GM06990 (cell line): ENCODE data around the gene CNTNAP2.

Source experiments
- DNase-seq: peaks from one replicate; pipeline ENCODE4 v3.0.0-alpha.2; 2011; ENCODE audit not compliant: insufficient read length; ENCODE audit errors: extremely low read depth
- H3K27me3 ChIP-seq: replicated peaks from 2 replicates; pipeline ENCODE4 v1.6.0; 2011; ENCODE audit warnings: low read length; ENCODE audit not compliant: control insufficient read depth, insufficient read depth
- H3K36me3 ChIP-seq: 2 replicates; pipeline ENCODE4 v1.5.1; 2011; ENCODE audit warnings: low read length; ENCODE audit not compliant: control insufficient read depth, insufficient read depth
- H3K4me3 ChIP-seq: replicated peaks from 2 replicates; pipeline ENCODE4 v1.5.1; 2011; ENCODE audit warnings: low read depth, mild to moderate bottlenecking, control low read depth, low read length
- TF ChIP-seq, protein P1 (sequence below): IDR thresholded peaks from 2 replicates; pipeline ENCODE4 v1.5.1; 2011; ENCODE audit warnings: low read length, control low read depth, mild to moderate bottlenecking, inconsistent platforms; ENCODE audit not compliant: insufficient read depth, poor library complexity, severe bottlenecking

The CNTNAP2 gene

DNA sequence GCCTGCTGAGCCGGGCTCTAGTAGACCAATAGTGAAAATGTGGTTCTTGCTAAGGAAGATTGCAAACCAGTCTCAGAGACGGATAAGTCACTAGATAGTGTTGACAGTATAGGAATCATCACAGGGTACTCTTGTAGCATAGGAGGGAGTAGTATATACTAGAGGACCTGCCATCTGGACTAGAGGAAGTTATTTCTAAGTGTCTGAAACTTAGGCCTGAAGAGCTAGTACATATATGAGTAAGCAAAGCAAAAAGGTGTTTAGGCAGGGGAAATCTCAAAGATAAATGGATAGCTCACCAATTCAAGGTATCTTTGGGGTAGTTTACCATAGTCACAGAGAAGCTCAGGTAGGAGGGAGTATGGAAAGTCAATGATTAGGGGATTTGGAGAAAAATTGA, 428.1 kb downstream of the CNTNAP2 start:
- Histone ChIP-seq H3K36me3 (no peaks in the 10 kb centered on the region), H3K4me3 (no peak overlapping the region), H3K27me3 (no peaks in the 10 kb centered on the region)
- DNase-seq: no peak
- TF ChIP-seq, protein P1, sequence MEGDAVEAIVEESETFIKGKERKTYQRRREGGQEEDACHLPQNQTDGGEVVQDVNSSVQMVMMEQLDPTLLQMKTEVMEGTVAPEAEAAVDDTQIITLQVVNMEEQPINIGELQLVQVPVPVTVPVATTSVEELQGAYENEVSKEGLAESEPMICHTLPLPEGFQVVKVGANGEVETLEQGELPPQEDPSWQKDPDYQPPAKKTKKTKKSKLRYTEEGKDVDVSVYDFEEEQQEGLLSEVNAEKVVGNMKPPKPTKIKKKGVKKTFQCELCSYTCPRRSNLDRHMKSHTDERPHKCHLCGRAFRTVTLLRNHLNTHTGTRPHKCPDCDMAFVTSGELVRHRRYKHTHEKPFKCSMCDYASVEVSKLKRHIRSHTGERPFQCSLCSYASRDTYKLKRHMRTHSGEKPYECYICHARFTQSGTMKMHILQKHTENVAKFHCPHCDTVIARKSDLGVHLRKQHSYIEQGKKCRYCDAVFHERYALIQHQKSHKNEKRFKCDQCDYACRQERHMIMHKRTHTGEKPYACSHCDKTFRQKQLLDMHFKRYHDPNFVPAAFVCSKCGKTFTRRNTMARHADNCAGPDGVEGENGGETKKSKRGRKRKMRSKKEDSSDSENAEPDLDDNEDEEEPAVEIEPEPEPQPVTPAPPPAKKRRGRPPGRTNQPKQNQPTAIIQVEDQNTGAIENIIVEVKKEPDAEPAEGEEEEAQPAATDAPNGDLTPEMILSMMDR: no peak

DNA sequence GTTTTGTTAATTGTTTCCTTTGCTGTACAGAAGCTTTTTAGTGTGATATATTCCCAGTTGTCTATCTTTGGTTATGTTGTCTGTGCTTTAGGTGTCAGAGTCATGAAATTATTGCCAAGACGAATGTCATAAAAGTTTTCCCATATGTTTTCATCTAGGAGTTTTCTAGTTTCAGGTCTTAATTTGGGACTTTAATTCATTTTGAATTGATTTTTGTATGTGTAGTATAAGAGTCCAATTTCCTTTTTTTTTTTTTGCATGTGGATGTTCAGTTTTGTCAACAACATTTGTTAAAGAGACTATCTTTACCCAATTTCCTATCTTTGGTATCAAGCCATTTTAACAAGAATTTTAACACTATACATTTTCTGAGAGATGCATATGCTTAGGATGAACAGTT, 432.2 kb downstream of the CNTNAP2 start:
- DNase-seq: no peak
- H3K36me3 ChIP-seq: no peaks in the 10 kb centered on the region
- H3K27me3 ChIP-seq: no peaks in the 10 kb centered on the region
- no peak overlapping the region for H3K4me3 ChIP-seq
- TF ChIP-seq, protein P1: no peak

DNA sequence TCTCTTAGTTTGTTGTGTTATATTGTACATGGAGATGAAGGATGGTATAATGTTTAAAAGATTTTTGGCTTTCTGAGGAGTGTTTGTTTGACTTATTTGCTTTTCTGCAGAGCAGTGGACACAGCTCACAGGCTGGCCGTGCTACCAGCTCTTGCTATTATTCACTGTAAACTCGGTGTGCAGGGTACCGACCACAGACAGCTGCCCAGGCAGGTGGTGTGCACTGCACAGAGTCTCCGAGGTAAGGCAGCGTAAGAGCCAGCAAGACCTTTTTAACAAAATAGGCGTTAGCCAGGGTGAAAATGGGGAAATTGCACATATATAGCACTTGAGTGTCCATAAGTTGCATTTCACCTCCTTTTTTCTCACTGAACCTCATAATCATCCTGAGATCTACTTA, 438.0 kb downstream of the CNTNAP2 start:
- H3K36me3 ChIP-seq: no peaks in the 10 kb centered on the region
- TF ChIP-seq, protein P1: no peak
- H3K4me3 ChIP-seq: no peak overlapping the region
- no peak for DNase-seq
- no peaks in the 10 kb centered on the region for H3K27me3 ChIP-seq

DNA sequence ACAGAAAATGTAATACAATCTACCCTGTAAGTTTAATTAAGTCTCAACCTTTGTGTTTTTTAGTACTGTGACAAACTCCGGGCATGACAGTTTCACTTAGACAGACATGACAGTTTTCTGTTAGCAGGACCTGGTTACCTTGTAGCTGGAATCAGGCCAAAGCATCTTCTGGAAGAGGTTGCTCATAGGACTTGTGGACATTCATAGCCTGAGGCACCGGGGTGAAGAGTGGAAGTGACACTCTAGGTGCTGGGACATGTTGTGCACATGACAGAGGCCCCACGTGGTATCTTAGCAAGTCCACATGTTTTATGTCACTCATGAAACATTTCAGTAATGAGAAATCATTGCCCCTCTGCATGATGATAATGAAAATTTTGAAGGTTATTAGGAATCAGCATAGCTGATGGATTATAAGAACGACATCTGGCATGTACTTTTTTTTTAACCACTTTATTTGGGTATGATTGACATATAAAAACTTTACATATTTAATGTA, 441.4 kb downstream of the CNTNAP2 start:
- TF ChIP-seq, protein P1: no peak
- no peak for DNase-seq
- no peaks in the 10 kb centered on the region for H3K27me3 ChIP-seq
- H3K36me3 ChIP-seq: no peaks in the 10 kb centered on the region
- H3K4me3 ChIP-seq: no peak overlapping the region

DNA sequence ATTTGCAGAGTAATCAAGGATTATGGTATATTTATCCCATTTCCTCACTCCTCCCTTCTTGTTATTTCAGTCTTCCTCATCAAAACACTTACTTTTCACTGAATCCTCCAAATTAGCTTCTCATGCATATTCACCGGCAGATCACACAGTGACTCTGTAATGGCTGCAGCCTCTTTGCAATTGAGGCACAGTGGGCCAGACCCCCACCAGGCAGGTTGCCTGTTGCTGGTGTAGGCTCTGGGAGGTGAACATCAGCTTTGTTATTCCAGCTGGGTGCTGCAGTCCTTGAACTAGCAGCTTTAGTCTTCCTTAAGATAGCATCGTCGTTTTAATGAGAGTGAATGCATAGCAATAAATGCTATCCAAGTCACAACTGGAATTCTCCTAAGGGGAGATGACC, 449.3 kb downstream of the CNTNAP2 start:
- Histone ChIP-seq H3K27me3 (no peaks in the 10 kb centered on the region), H3K4me3 (no peak overlapping the region), H3K36me3 (no peaks in the 10 kb centered on the region)
- TF ChIP-seq, protein P1: no peak
- DNase-seq: no peak

DNA sequence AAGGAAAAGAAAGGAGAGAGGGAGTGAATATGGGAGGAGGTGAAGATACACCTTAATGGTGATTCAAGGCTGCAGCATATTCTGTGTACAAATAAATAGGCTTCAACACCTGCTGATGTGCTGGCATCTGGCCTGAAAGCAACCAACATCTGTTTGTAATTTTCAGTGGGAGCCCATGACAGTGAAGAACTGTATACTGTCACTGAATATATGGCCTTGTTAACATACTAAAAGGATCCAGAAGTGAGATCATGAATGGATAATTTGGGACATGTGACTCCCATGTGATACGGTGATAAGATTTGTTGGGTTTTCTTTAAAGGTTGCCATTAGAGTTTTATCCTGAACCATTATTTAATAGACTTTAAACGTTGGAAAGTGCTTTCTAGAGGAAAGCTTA, 459.3 kb downstream of the CNTNAP2 start:
- no peaks in the 10 kb centered on the region for H3K36me3 ChIP-seq
- TF ChIP-seq, protein P1: no peak
- DNase-seq: no peak
- H3K27me3 ChIP-seq: no peaks in the 10 kb centered on the region
- no peak overlapping the region for H3K4me3 ChIP-seq
